Transverse colon (tissue), 4 donors: ENCODE data around the gene TRIM43B. TPM values are rescaled to one million over a fixed set of nuclear protein-coding genes. Genes with fewer than 3 reads are reported as not detected.
"Not testable (repeated sequence)": the region's sequence is repeated elsewhere in the genome, so short reads cannot be mapped to it uniquely, and the experiment has no call there.

Experiments used
- DNase-seq: peaks from one replicate; pipeline ENCODE4 v3.0.0-alpha.2; 2019
- H3K27ac ChIP-seq, 4 donors: fragments of 200-600 bp; sonication (generic); 2 replicates each; pipeline ENCODE4 v1.5.1; 2016 to 2018; ENCODE audit warnings: inconsistent platforms in 4 of 4
- H3K27me3 ChIP-seq: fragments of 200-600 bp; sonication (generic); 2 replicates; pipeline ENCODE4 v1.5.1; 2017; ENCODE audit warnings: inconsistent platforms
- H3K36me3 ChIP-seq, 4 donors: fragments of 200-600 bp; sonication (generic); 2 replicates each; pipeline ENCODE4 v1.5.1; 2017 to 2019; ENCODE audit warnings: inconsistent platforms in 4 of 4
- H3K4me1 ChIP-seq, 4 donors: fragments of 200-600 bp; sonication (generic); 2 replicates each; pipeline ENCODE4 v1.5.1; 2017 to 2020; ENCODE audit warnings: inconsistent platforms in 4 of 4
- H3K4me3 ChIP-seq, 4 donors: fragments of 200-600 bp; sonication (generic); 1 replicate in 1 of 4; 2 replicates in 3 of 4; pipeline versions ENCODE4 v1.5.1 to v1.6.1; 2017 to 2019; ENCODE audit warnings: inconsistent platforms in 4 of 4
- H3K9me3 ChIP-seq, 2 donors: fragments of 200-600 bp; sonication (generic); 2 replicates each; pipeline ENCODE4 v1.5.1; 2017 to 2019; ENCODE audit warnings: inconsistent platforms in 2 of 2
- CTCF ChIP-seq, 5 experiments: fragments of 200-600 bp in 3 of 5; fragments of 450-650 bp in 2 of 5; sonication (generic) in 3 of 5; IDR thresholded peaks; 1 replicate in 2 of 5; 2 replicates in 3 of 5; pipeline ENCODE4 v1.5.1; 2016 to 2017; ENCODE audit warnings: antibody characterized with exemption in 5 of 5, inconsistent platforms in 3 of 5, mild to moderate bottlenecking in 2 of 5, moderate library complexity in 1 of 5
- EP300 ChIP-seq: sonication (generic); formaldehyde crosslinking; IDR thresholded peaks from one replicate; pipeline ENCODE4 v1.6.1; 2017; ENCODE audit warnings: antibody characterized with exemption, low read depth
- POLR2A ChIP-seq: fragments of 450-650 bp; IDR thresholded peaks from one replicate; pipeline ENCODE4 v1.6.1; 2016; ENCODE audit warnings: antibody characterized with exemption, mild to moderate bottlenecking, moderate library complexity
- POLR2AphosphoS5 ChIP-seq, 3 donors: sonication (generic); formaldehyde crosslinking; IDR thresholded peaks; one replicate each; pipeline ENCODE4 v1.6.1; 2016; ENCODE audit warnings: antibody characterized with exemption in 3 of 3
- WGBS, 2 donors: methylation state at CpG; one replicate each; pipeline ENCODE4 v1.1.5; 2018; ENCODE audit warnings: low coverage in 1 of 2; 5-methylcytosine and 5-hydroxymethylcytosine counted together
- in situ Hi-C, 4 donors: fragments of 200-750 bp; cut with MboI; loops; one replicate each; pipeline versions ENCODE4 v1.15.0 to v1.15.1; 2017; ENCODE audit warnings: low sequenced_read_pairs in 3 of 4, low pct_ligation_motif_present in 1 of 4, low pct_unique_long_range_greater_than_20kb in 1 of 4
- intact Hi-C: fragments of 100-400 bp; cut with DNase I; formaldehyde crosslinking; loops from one replicate; pipeline ENCODE4 v1.15.1; 2023; ENCODE audit warnings: low total_unique reads
- total RNA-seq, 4 donors: library from RNA; depleted of rRNA; stranded (reverse); fragments of >200 nt; gene quantifications; one replicate each; pipeline ENCODE4 v1.1.0, GENCODE V29; 2016

The TRIM43B gene
- total RNA-seq, 4 donors from 2014 or later = not detected

GRCh38 chr2:95505222-95505621, 20.7 kb upstream of the TRIM43B start:
- H3K27ac ChIP-seq = no peak overlapping the region
- no peak overlapping the region for H3K4me3 ChIP-seq
- no peak for TF ChIP-seq EP300
- TF ChIP-seq POLR2AphosphoS5 (IDR thresholded peaks at IDR 0.05) = no peak
- no peak for TF ChIP-seq CTCF (IDR thresholded peaks at IDR 0.05)
- TF ChIP-seq POLR2A = no peak
- no peaks in the 10 kb centered on the region for H3K4me1 ChIP-seq
- no peaks in the 10 kb centered on the region for H3K27me3 ChIP-seq
- intact Hi-C loops (no loop called here), in situ Hi-C loops (no loop called here)
- H3K36me3 ChIP-seq = no peaks in the 10 kb centered on the region
- no peaks in the 10 kb centered on the region for H3K9me3 ChIP-seq
- WGBS, 2 donors = 89% methylated on average over 4 of the region's 4 CpGs
- DNase-seq = no peak

- intact Hi-C loops = loop anchor here (1.0 kb wide), 1 partner anchor 27 kb away; no protein-coding TSS in a partner anchor
- in situ Hi-C loops = no loop called here
These were observed 16.3 kb upstream of the TRIM43B start for GRCh38 chr2:95500854-95501253.

GRCh38 chr2:95492076-95492475, 7.5 kb upstream of the TRIM43B start:
- H3K27me3 ChIP-seq, DNase-seq, intact Hi-C loops, H3K9me3 ChIP-seq, in situ Hi-C loops, H3K4me3 ChIP-seq, H3K4me1 ChIP-seq, H3K27ac ChIP-seq, H3K36me3 ChIP-seq: not testable (repeated sequence)
- WGBS, 2 donors = 63% methylated on average over 1 of the region's 1 CpG; no CpG with 5 or more reads in 1 of the 2 donors

More at GRCh38 chr2:95500854-95501253, 16.3 kb upstream of the TRIM43B start:
- H3K4me1 ChIP-seq = no peaks in the 10 kb centered on the region
- no peaks in the 10 kb centered on the region for H3K36me3 ChIP-seq
- H3K27ac ChIP-seq = no peak overlapping the region
- no peaks in the 10 kb centered on the region for H3K9me3 ChIP-seq
- no peak overlapping the region for H3K4me3 ChIP-seq
- DNase-seq = no peak
- H3K27me3 ChIP-seq = no peaks in the 10 kb centered on the region
- no peak for TF ChIP-seq POLR2A
- no peak for TF ChIP-seq CTCF (IDR thresholded peaks at IDR 0.05)
- TF ChIP-seq EP300 = no peak
- no peak for TF ChIP-seq POLR2AphosphoS5 (IDR thresholded peaks at IDR 0.05)

GRCh38 chr2:95475025-95475424, 9.5 kb downstream of the TRIM43B start:
- H3K4me3 ChIP-seq, H3K36me3 ChIP-seq, H3K9me3 ChIP-seq, DNase-seq, H3K27ac ChIP-seq, H3K27me3 ChIP-seq, H3K4me1 ChIP-seq, intact Hi-C loops, in situ Hi-C loops: not testable (repeated sequence)
- WGBS, 2 donors = no CpG with 5 or more reads among the region's 3 CpGs

GRCh38 chr2:95467984-95468383, 16.6 kb downstream of the TRIM43B start:
- H3K27me3 ChIP-seq, in situ Hi-C loops, DNase-seq: not testable (repeated sequence)

GRCh38 chr2:95466572-95466971, 18.0 kb downstream of the TRIM43B start:
- H3K4me1 ChIP-seq, H3K4me3 ChIP-seq, H3K27me3 ChIP-seq, intact Hi-C loops, H3K9me3 ChIP-seq, H3K36me3 ChIP-seq, DNase-seq, in situ Hi-C loops, H3K27ac ChIP-seq: not testable (repeated sequence)
- WGBS, 2 donors = no CpG with 5 or more reads among the region's 2 CpGs

More at GRCh38 chr2:95467984-95468383, 16.6 kb downstream of the TRIM43B start:
- intact Hi-C loops, H3K4me1 ChIP-seq, H3K9me3 ChIP-seq, H3K27ac ChIP-seq, H3K4me3 ChIP-seq, H3K36me3 ChIP-seq: not testable (repeated sequence)
- WGBS, 2 donors = no CpG with 5 or more reads among the region's 3 CpGs

GRCh38 chr2:95463292-95463691, 21.3 kb downstream of the TRIM43B start:
- intact Hi-C loops, in situ Hi-C loops: not testable (repeated sequence)
- WGBS, 2 donors = no CpG with 5 or more reads among the region's 3 CpGs

GRCh38 chr2:95445317-95445716, 39.2 kb downstream of the TRIM43B start:
- intact Hi-C loops, in situ Hi-C loops, H3K27ac ChIP-seq, DNase-seq, H3K4me3 ChIP-seq, H3K36me3 ChIP-seq, H3K4me1 ChIP-seq, H3K27me3 ChIP-seq, H3K9me3 ChIP-seq: not testable (repeated sequence)
- WGBS, 2 donors = no CpG with 5 or more reads among the region's 2 CpGs

More at GRCh38 chr2:95463292-95463691, 21.3 kb downstream of the TRIM43B start:
- not testable (repeated sequence) for H3K9me3 ChIP-seq, H3K36me3 ChIP-seq, H3K4me3 ChIP-seq, DNase-seq, H3K4me1 ChIP-seq, H3K27ac ChIP-seq, H3K27me3 ChIP-seq

- intact Hi-C loops, H3K27ac ChIP-seq, H3K36me3 ChIP-seq, H3K27me3 ChIP-seq, H3K4me3 ChIP-seq, H3K9me3 ChIP-seq, H3K4me1 ChIP-seq, DNase-seq, in situ Hi-C loops: not testable (repeated sequence)
- no CpG with 5 or more reads among the region's 2 CpGs for WGBS, 2 donors
These were observed 42.0 kb downstream of the TRIM43B start for GRCh38 chr2:95442474-95443099.
